ENCODE data around the gene TJP1. TPM values are rescaled to one million over a fixed set of nuclear protein-coding genes. Genes with fewer than 3 reads are reported as not detected.
"Not testable (repeated sequence)": the region's sequence is repeated elsewhere in the genome, so short reads cannot be mapped to it uniquely, and the experiment has no call there.

The TJP1 gene
- total and polyA plus RNA-seq, 2 experiments from 2014 or later = 34.4 to 88.7 TPM

- H3K4me1 ChIP-seq (ENCODE audit: insufficient read depth) = peaks cover 8% of the 10 kb centered on the region
- no peaks in the 10 kb centered on the region for H3K9me2 ChIP-seq (replicated peaks; ENCODE audit: insufficient read depth)
- peaks cover 3% of the 10 kb centered on the region for H3K79me2 ChIP-seq
- 94% methylated on average over 5 of the region's 5 CpGs for WGBS (ENCODE audit: low lambda C conversion rate, missing lambda C conversion rate)
- TF ChIP-seq EZH2 (IDR thresholded peaks at IDR 0.05; ENCODE audit: borderline replicate concordance) (no peak), EZH2phosphoT487 (IDR thresholded peaks at IDR 0.05; ENCODE audit: low read depth, severe bottlenecking, unreplicated experiment) (no peak)
- TF ChIP-seq, protein P1, sequence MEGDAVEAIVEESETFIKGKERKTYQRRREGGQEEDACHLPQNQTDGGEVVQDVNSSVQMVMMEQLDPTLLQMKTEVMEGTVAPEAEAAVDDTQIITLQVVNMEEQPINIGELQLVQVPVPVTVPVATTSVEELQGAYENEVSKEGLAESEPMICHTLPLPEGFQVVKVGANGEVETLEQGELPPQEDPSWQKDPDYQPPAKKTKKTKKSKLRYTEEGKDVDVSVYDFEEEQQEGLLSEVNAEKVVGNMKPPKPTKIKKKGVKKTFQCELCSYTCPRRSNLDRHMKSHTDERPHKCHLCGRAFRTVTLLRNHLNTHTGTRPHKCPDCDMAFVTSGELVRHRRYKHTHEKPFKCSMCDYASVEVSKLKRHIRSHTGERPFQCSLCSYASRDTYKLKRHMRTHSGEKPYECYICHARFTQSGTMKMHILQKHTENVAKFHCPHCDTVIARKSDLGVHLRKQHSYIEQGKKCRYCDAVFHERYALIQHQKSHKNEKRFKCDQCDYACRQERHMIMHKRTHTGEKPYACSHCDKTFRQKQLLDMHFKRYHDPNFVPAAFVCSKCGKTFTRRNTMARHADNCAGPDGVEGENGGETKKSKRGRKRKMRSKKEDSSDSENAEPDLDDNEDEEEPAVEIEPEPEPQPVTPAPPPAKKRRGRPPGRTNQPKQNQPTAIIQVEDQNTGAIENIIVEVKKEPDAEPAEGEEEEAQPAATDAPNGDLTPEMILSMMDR (IDR thresholded peaks at IDR 0.05; ENCODE audit: poor library complexity) = no peak
- H3K9me3 ChIP-seq (ENCODE audit: low read depth) = no peaks in the 10 kb centered on the region
- no peaks in the 10 kb centered on the region for H3K36me3 ChIP-seq (replicated peaks; ENCODE audit: insufficient read depth, low read depth)
- H3K27me3 ChIP-seq = no peaks in the 10 kb centered on the region
- no peak for DNase-seq (ENCODE audit: low spot score)
- H2AFZ ChIP-seq = no peak overlapping the region
- H3K4me3 ChIP-seq = no peak overlapping the region
- H3K27ac ChIP-seq = peak overlapping the region; percentile 87
- no peak overlapping the region for H3K4me2 ChIP-seq
- H4K20me1 ChIP-seq (ENCODE audit: insufficient read depth, poor library complexity, severe bottlenecking) = no peaks in the 10 kb centered on the region
Observed at GRCh38 chr15:29672446-29672845, 149.8 kb downstream of the TJP1 start.

GRCh38 chr15:29672046-29672445, 150.2 kb downstream of the TJP1 start:
- peak overlapping the region; percentile 54 for H3K4me2 ChIP-seq

DNA sequence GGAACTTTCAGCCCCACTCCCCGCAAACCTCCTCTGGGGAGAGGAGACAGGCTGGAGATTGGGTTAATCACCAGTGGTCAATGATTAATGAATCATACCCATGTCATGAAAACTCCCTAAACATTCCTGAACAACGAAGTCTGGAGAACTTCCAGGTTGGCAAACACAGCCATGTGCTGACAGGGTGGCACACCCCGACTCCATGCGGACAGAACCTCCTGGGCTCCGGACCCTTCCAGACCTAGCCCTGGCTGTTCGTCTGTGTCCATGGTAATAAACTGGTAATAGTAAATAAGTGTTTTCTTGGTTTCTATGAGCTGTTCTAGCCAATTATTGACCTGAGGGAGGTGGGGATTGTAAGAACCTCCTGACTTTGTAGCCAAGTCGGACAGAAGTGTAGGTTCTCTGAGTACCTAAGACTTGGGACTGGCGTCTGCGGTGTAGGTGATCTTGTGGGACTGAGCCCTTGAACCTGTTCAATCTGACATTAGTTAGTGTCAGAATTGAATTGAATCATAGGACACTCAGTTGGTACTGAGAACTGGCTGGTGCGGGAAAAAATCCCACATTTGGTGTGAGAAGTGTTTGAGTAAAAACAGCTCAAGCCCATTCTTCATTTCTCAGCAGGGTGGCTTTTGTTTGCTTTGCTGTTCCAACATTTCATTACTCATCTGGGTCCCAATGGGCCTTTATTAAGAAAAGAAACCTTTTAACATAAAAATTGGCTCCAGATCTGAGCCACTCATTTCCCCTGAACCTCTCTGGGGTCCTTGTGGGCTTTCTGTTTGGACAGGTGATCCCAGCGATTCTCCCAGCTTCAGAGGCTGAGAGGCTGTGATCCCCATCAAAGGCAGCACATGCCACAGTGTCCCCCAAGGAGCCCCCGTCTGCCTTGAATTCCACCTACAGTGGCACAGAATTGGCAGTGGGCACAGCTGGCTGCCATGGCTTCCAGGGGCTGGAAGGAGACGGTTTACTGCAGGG, 151.0 kb downstream of the TJP1 start:
- H3K4me3 ChIP-seq = no peak overlapping the region
- peak overlapping the region; percentile 15 for H2AFZ ChIP-seq
- H3K9me2 ChIP-seq (replicated peaks; ENCODE audit: insufficient read depth) = no peaks in the 10 kb centered on the region
- peak; percentile 68 for DNase-seq (ENCODE audit: low spot score)
- H3K27me3 ChIP-seq = no peaks in the 10 kb centered on the region
- peak overlapping the region; percentile 87 for H3K27ac ChIP-seq
- no peaks in the 10 kb centered on the region for H3K9me3 ChIP-seq (ENCODE audit: low read depth)
- peaks cover 8% of the 10 kb centered on the region for H3K4me1 ChIP-seq (ENCODE audit: insufficient read depth)
- TF ChIP-seq EZH2 (IDR thresholded peaks at IDR 0.05; ENCODE audit: borderline replicate concordance) (no peak), EZH2phosphoT487 (IDR thresholded peaks at IDR 0.05; ENCODE audit: low read depth, severe bottlenecking, unreplicated experiment) (no peak)
- TF ChIP-seq, protein P1 (IDR thresholded peaks at IDR 0.05; ENCODE audit: poor library complexity) = no peak
- no peaks in the 10 kb centered on the region for H4K20me1 ChIP-seq (ENCODE audit: insufficient read depth, poor library complexity, severe bottlenecking)
- peak overlapping the region; percentile 54 for H3K4me2 ChIP-seq
- 61% methylated on average over 13 of the region's 13 CpGs for WGBS (ENCODE audit: low lambda C conversion rate, missing lambda C conversion rate)
- peaks cover 3% of the 10 kb centered on the region for H3K79me2 ChIP-seq
- H3K36me3 ChIP-seq (replicated peaks; ENCODE audit: insufficient read depth, low read depth) = no peaks in the 10 kb centered on the region

More at GRCh38 chr15:29672046-29672445, 150.2 kb downstream of the TJP1 start:
- peak overlapping the region; percentile 87 for H3K27ac ChIP-seq
- H3K79me2 ChIP-seq; H3K9me3 ChIP-seq (ENCODE audit: low read depth); H2AFZ ChIP-seq; DNase-seq (ENCODE audit: low spot score); H3K4me3 ChIP-seq; H3K36me3 ChIP-seq (replicated peaks; ENCODE audit: insufficient read depth, low read depth); H3K9me2 ChIP-seq (replicated peaks; ENCODE audit: insufficient read depth); H4K20me1 ChIP-seq (ENCODE audit: insufficient read depth, poor library complexity, severe bottlenecking); H3K4me1 ChIP-seq (ENCODE audit: insufficient read depth); H3K27me3 ChIP-seq: not testable (repeated sequence)
- WGBS (ENCODE audit: low lambda C conversion rate, missing lambda C conversion rate) = over 99% methylated on average over 7 of the region's 7 CpGs

DNA sequence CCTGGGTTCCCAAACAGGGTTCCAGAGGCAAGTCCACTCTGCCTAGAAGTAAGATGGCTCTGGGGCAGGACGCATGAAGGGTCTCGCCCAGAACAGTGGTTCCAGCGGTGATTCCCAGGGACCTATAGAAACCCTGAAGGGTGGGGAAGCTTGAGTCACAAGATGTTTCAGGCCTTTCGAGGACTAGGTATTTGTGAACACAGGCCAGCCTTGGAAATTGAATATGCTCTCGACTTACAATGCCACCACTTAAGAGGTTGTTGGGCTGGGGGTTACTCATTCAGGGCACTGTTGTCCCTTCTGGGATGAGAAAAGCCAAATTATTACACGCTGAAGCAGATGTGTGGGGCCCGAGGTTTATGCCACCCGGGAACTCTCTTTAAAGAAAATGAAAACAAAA, 152.0 kb downstream of the TJP1 start:
- peak overlapping the region; percentile 87 for H3K27ac ChIP-seq
- H3K4me3 ChIP-seq = no peak overlapping the region
- WGBS (ENCODE audit: low lambda C conversion rate, missing lambda C conversion rate) = 91% methylated on average over 8 of the region's 8 CpGs
- no peaks in the 10 kb centered on the region for H3K9me2 ChIP-seq (replicated peaks; ENCODE audit: insufficient read depth)
- H3K36me3 ChIP-seq (replicated peaks; ENCODE audit: insufficient read depth, low read depth) = no peaks in the 10 kb centered on the region
- no peaks in the 10 kb centered on the region for H3K79me2 ChIP-seq
- no peaks in the 10 kb centered on the region for H3K27me3 ChIP-seq
- TF ChIP-seq EZH2 (IDR thresholded peaks at IDR 0.05; ENCODE audit: borderline replicate concordance) (no peak), EZH2phosphoT487 (IDR thresholded peaks at IDR 0.05; ENCODE audit: low read depth, severe bottlenecking, unreplicated experiment) (no peak)
- TF ChIP-seq, protein P1 (IDR thresholded peaks at IDR 0.05; ENCODE audit: poor library complexity) = no peak
- H3K4me2 ChIP-seq = no peak overlapping the region
- DNase-seq (ENCODE audit: low spot score) = no peak
- no peaks in the 10 kb centered on the region for H3K9me3 ChIP-seq (ENCODE audit: low read depth)
- no peaks in the 10 kb centered on the region for H4K20me1 ChIP-seq (ENCODE audit: insufficient read depth, poor library complexity, severe bottlenecking)
- H3K4me1 ChIP-seq (ENCODE audit: insufficient read depth) = peaks cover 8% of the 10 kb centered on the region
- peak overlapping the region; percentile 15 for H2AFZ ChIP-seq
